Measurements from ENCODE around the gene SEC63.
A peak's percentile ranks its signal among the peaks of the same experiment; 100 is the strongest.
"Not testable (repeated sequence)": the region's sequence is repeated elsewhere in the genome, so short reads cannot be mapped to it uniquely, and the experiment has no call there.

The SEC63 gene

GRCh38 chr6:107972413-107973096 lies 14.5 kb upstream of the SEC63 start:
- DNase-seq (ENCODE audit: low read depth), result no peak

- no peak for DNase-seq (ENCODE audit: low read depth)
Measured at GRCh38 chr6:107971181-107971580, 13.2 kb upstream of the SEC63 start.

- DNase-seq (ENCODE audit: low read depth), result no peak
Measured at GRCh38 chr6:107970255-107970654, 12.2 kb upstream of the SEC63 start.

- DNase-seq (ENCODE audit: low read depth), result no peak
Measured at GRCh38 chr6:107968081-107968480, 10.1 kb upstream of the SEC63 start.

- no peak for DNase-seq (ENCODE audit: low read depth)
Measured at GRCh38 chr6:107965746-107966145, 7.7 kb upstream of the SEC63 start.

- no peak for DNase-seq (ENCODE audit: low read depth)
Measured at GRCh38 chr6:107962723-107963122, 4.7 kb upstream of the SEC63 start.

GRCh38 chr6:107959392-107959791 lies 1.4 kb upstream of the SEC63 start:
- DNase-seq (ENCODE audit: low read depth), result no peak

- not testable (repeated sequence) for DNase-seq (ENCODE audit: low read depth)
Measured at GRCh38 chr6:107958689-107959362, 818 bp upstream of the SEC63 start.

- DNase-seq (ENCODE audit: low read depth), result peak; percentile 43
Measured at GRCh38 chr6:107957308-107957908, 600 bp downstream of the SEC63 start.

- no peak for DNase-seq (ENCODE audit: low read depth)
Measured at GRCh38 chr6:107956586-107957307, 1.3 kb downstream of the SEC63 start.

GRCh38 chr6:107956181-107956580 lies 1.8 kb downstream of the SEC63 start:
- DNase-seq (ENCODE audit: low read depth), result no peak

- not testable (repeated sequence) for DNase-seq (ENCODE audit: low read depth)
Measured at GRCh38 chr6:107953858-107954414, 4.1 kb downstream of the SEC63 start.

GRCh38 chr6:107943626-107944439 lies 14.2 kb downstream of the SEC63 start:
- no peak for DNase-seq (ENCODE audit: low read depth)

GRCh38 chr6:107942142-107942541 lies 15.9 kb downstream of the SEC63 start:
- no peak for DNase-seq (ENCODE audit: low read depth)

- DNase-seq (ENCODE audit: low read depth), result no peak
Measured at GRCh38 chr6:107941627-107942026, 16.4 kb downstream of the SEC63 start.

GRCh38 chr6:107941199-107941598 lies 16.8 kb downstream of the SEC63 start:
- no peak for DNase-seq (ENCODE audit: low read depth)

GRCh38 chr6:107936910-107937292 lies 21.1 kb downstream of the SEC63 start:
- not testable (repeated sequence) for DNase-seq (ENCODE audit: low read depth)

- DNase-seq (ENCODE audit: low read depth), result no peak
Measured at GRCh38 chr6:107936162-107936909, 21.7 kb downstream of the SEC63 start.

GRCh38 chr6:107934229-107934628 lies 23.8 kb downstream of the SEC63 start:
- DNase-seq (ENCODE audit: low read depth), result not testable (repeated sequence)

GRCh38 chr6:107932580-107932979 lies 25.4 kb downstream of the SEC63 start:
- DNase-seq (ENCODE audit: low read depth), result no peak

- DNase-seq (ENCODE audit: low read depth), result no peak
Measured at GRCh38 chr6:107931894-107932293, 26.1 kb downstream of the SEC63 start.
